MG63 (cell line): Measurements from ENCODE around the gene TMEM184C. TPM values are rescaled to one million over a fixed set of nuclear protein-coding genes. Genes with fewer than 3 reads are reported as not detected.

Experiments
- DNase-seq: peaks from one replicate; pipeline ENCODE4 v3.0.0-alpha.2; 2020
- H3K27me3 ChIP-seq: fragments of 250-450 bp; sonication (Bioruptor Pico); 2 replicates; pipeline ENCODE4 v1.5.1; 2020; ENCODE audit warnings: mild to moderate bottlenecking, moderate library complexity
- H3K36me3 ChIP-seq: fragments of 250-450 bp; sonication (Bioruptor Pico); 2 replicates; pipeline ENCODE4 v1.5.1; 2020; ENCODE audit warnings: mild to moderate bottlenecking, moderate library complexity
- H3K4me3 ChIP-seq: fragments of 250-450 bp; sonication (Bioruptor Pico); 2 replicates; pipeline ENCODE4 v1.5.1; 2020; ENCODE audit warnings: mild to moderate bottlenecking, moderate library complexity
- H3K9me3 ChIP-seq: fragments of 250-450 bp; sonication (Bioruptor Pico); 2 replicates; pipeline ENCODE4 v1.5.1; 2020; ENCODE audit warnings: mild to moderate bottlenecking, moderate library complexity
- total RNA-seq: library from RNA; depleted of rRNA; stranded (reverse); fragments of >200 nt; shearing (Covaris generic); gene quantifications from 2 replicates; pipeline ENCODE4 v1.2.3, GENCODE V29; 2014; ENCODE audit warnings: low replicate concordance

Gene TMEM184C
- total RNA-seq, 1 experiment from 2014 or later: 12.6 TPM

GRCh38 chr4:147633113-147633512, 15.9 kb downstream of the TMEM184C start:
- DNase-seq: no peak
- peaks cover 39% of the 10 kb centered on the region for H3K36me3 ChIP-seq
- H3K4me3 ChIP-seq: no peak overlapping the region
- no peaks in the 10 kb centered on the region for H3K27me3 ChIP-seq
- no peaks in the 10 kb centered on the region for H3K9me3 ChIP-seq

GRCh38 chr4:147633643-147634042, 16.4 kb downstream of the TMEM184C start:
- peaks cover 39% of the 10 kb centered on the region for H3K36me3 ChIP-seq
- DNase-seq: no peak
- H3K27me3 ChIP-seq: no peaks in the 10 kb centered on the region
- no peaks in the 10 kb centered on the region for H3K9me3 ChIP-seq
- no peak overlapping the region for H3K4me3 ChIP-seq

- Histone ChIP-seq H3K36me3 (peaks cover 32% of the 10 kb centered on the region), H3K4me3 (no peak overlapping the region), H3K9me3 (no peaks in the 10 kb centered on the region), H3K27me3 (no peaks in the 10 kb centered on the region)
- no peak for DNase-seq
Measured at GRCh38 chr4:147635348-147635747, 18.2 kb downstream of the TMEM184C start.

- Histone ChIP-seq H3K9me3 (no peaks in the 10 kb centered on the region), H3K4me3 (no peak overlapping the region), H3K27me3 (no peaks in the 10 kb centered on the region), H3K36me3 (peaks cover 23% of the 10 kb centered on the region)
- no peak for DNase-seq
Measured at GRCh38 chr4:147638365-147638764, 21.2 kb downstream of the TMEM184C start.

GRCh38 chr4:147638942-147639341, 21.7 kb downstream of the TMEM184C start:
- H3K4me3 ChIP-seq: no peak overlapping the region
- peaks cover 21% of the 10 kb centered on the region for H3K36me3 ChIP-seq
- no peaks in the 10 kb centered on the region for H3K9me3 ChIP-seq
- H3K27me3 ChIP-seq: no peaks in the 10 kb centered on the region
- no peak for DNase-seq

- no peak for DNase-seq
- Histone ChIP-seq H3K27me3 (no peaks in the 10 kb centered on the region), H3K36me3 (peaks cover 21% of the 10 kb centered on the region), H3K9me3 (no peaks in the 10 kb centered on the region), H3K4me3 (no peak overlapping the region)
Measured at GRCh38 chr4:147639388-147639787, 22.2 kb downstream of the TMEM184C start.

- H3K36me3 ChIP-seq: peaks cover 15% of the 10 kb centered on the region
- H3K9me3 ChIP-seq: no peaks in the 10 kb centered on the region
- no peaks in the 10 kb centered on the region for H3K27me3 ChIP-seq
- no peak overlapping the region for H3K4me3 ChIP-seq
- no peak for DNase-seq
Measured at GRCh38 chr4:147640331-147640730, 23.1 kb downstream of the TMEM184C start.

- DNase-seq: no peak
- Histone ChIP-seq H3K4me3 (no peak overlapping the region), H3K9me3 (no peaks in the 10 kb centered on the region), H3K27me3 (no peaks in the 10 kb centered on the region), H3K36me3 (peaks cover 2% of the 10 kb centered on the region; the same call in 1 of the 2 replicates)
Measured at GRCh38 chr4:147643616-147644015, 26.4 kb downstream of the TMEM184C start.

- Histone ChIP-seq H3K9me3 (no peaks in the 10 kb centered on the region), H3K4me3 (no peak overlapping the region), H3K27me3 (no peaks in the 10 kb centered on the region), H3K36me3 (peaks cover 2% of the 10 kb centered on the region; the same call in 1 of the 2 replicates)
- DNase-seq: no peak
Measured at GRCh38 chr4:147644471-147644870, 27.3 kb downstream of the TMEM184C start.

GRCh38 chr4:147645099-147645498, 27.9 kb downstream of the TMEM184C start:
- Histone ChIP-seq H3K36me3 (peaks cover 2% of the 10 kb centered on the region; the same call in 1 of the 2 replicates), H3K27me3 (no peaks in the 10 kb centered on the region), H3K9me3 (no peaks in the 10 kb centered on the region), H3K4me3 (no peak overlapping the region)
- DNase-seq: no peak

- Histone ChIP-seq H3K9me3 (no peaks in the 10 kb centered on the region), H3K27me3 (no peaks in the 10 kb centered on the region), H3K36me3 (peaks cover 2% of the 10 kb centered on the region; the same call in 1 of the 2 replicates), H3K4me3 (no peak overlapping the region)
- DNase-seq: no peak
Measured at GRCh38 chr4:147648656-147649055, 31.5 kb downstream of the TMEM184C start.

GRCh38 chr4:147651563-147651962, 34.4 kb downstream of the TMEM184C start:
- Histone ChIP-seq H3K9me3 (no peaks in the 10 kb centered on the region), H3K4me3 (no peak overlapping the region), H3K27me3 (no peaks in the 10 kb centered on the region), H3K36me3 (peaks cover 2% of the 10 kb centered on the region; the same call in 1 of the 2 replicates)
- no peak for DNase-seq

GRCh38 chr4:147655639-147656038, 38.4 kb downstream of the TMEM184C start:
- Histone ChIP-seq H3K36me3 (no peaks in the 10 kb centered on the region), H3K4me3 (no peak overlapping the region), H3K27me3 (no peaks in the 10 kb centered on the region), H3K9me3 (no peaks in the 10 kb centered on the region)
- no peak for DNase-seq

GRCh38 chr4:147658501-147658900, 41.3 kb downstream of the TMEM184C start:
- Histone ChIP-seq H3K9me3 (no peaks in the 10 kb centered on the region), H3K36me3 (no peaks in the 10 kb centered on the region), H3K4me3 (no peak overlapping the region), H3K27me3 (no peaks in the 10 kb centered on the region)
- no peak for DNase-seq

- Histone ChIP-seq H3K36me3 (peaks cover 7% of the 10 kb centered on the region), H3K4me3 (no peak overlapping the region), H3K9me3 (no peaks in the 10 kb centered on the region), H3K27me3 (no peaks in the 10 kb centered on the region)
- peak; percentile 24 for DNase-seq
Measured at GRCh38 chr4:147674073-147674472, 56.9 kb downstream of the TMEM184C start.

- no peak for DNase-seq
- H3K4me3 ChIP-seq: no peak overlapping the region
- peaks cover 7% of the 10 kb centered on the region for H3K36me3 ChIP-seq
- no peaks in the 10 kb centered on the region for H3K27me3 ChIP-seq
- H3K9me3 ChIP-seq: no peaks in the 10 kb centered on the region
Measured at GRCh38 chr4:147674496-147674895, 57.3 kb downstream of the TMEM184C start.

- peaks cover 5% of the 10 kb centered on the region; the same call in 1 of the 2 replicates for H3K36me3 ChIP-seq
- H3K27me3 ChIP-seq: no peaks in the 10 kb centered on the region
- H3K4me3 ChIP-seq: no peak overlapping the region
- no peaks in the 10 kb centered on the region for H3K9me3 ChIP-seq
- DNase-seq: no peak
Measured at GRCh38 chr4:147678106-147678505, 60.9 kb downstream of the TMEM184C start.

GRCh38 chr4:147678796-147679549, 61.8 kb downstream of the TMEM184C start:
- H3K36me3 ChIP-seq: peaks cover 5% of the 10 kb centered on the region; the same call in 1 of the 2 replicates
- H3K4me3 ChIP-seq: no peak overlapping the region
- DNase-seq: no peak

More at GRCh38 chr4:147678796-147679549, 61.8 kb downstream of the TMEM184C start:
- no peaks in the 10 kb centered on the region for H3K9me3 ChIP-seq
- H3K27me3 ChIP-seq: no peaks in the 10 kb centered on the region
